ENCODE data around the gene LYPD1.

GRCh38 chr2:132627536-132627935 is 42.5 kb downstream of the LYPD1 start:
- no peak for TF ChIP-seq CTCF (IDR thresholded peaks at IDR 0.05)
- no peak for TF ChIP-seq POLR2A (IDR thresholded peaks at IDR 0.05)
